Thoracic aorta (tissue), 2 donors: Measurements from ENCODE around the gene SELENOO. TPM values are rescaled to one million over a fixed set of nuclear protein-coding genes. Genes with fewer than 3 reads are reported as not detected.

ENCODE experiments used
- ATAC-seq: fragments of 150-250 bp; one replicate; pipeline ENCODE4 v1.8.0; 2017; ENCODE audit warnings: low read depth; ENCODE audit not compliant: insufficient number of reproducible peaks, low FRiP score
- DNase-seq: peaks from one replicate; pipeline ENCODE4 v3.0.0-alpha.2; 2020; ENCODE audit warnings: low spot score
- H3K27ac ChIP-seq, 2 donors: fragments of 200-600 bp; sonication (generic); 1 replicate in 1 of 2; 2 replicates in 1 of 2; pipeline ENCODE4 v1.5.1; 2016; ENCODE audit warnings: mild to moderate bottlenecking in 2 of 2, moderate library complexity in 2 of 2
- H3K27me3 ChIP-seq: fragments of 200-600 bp; sonication (generic); replicated peaks from 2 replicates; pipeline ENCODE4 v1.6.0; 2016; ENCODE audit warnings: mild to moderate bottlenecking; ENCODE audit not compliant: insufficient read depth
- H3K36me3 ChIP-seq: fragments of 200-600 bp; sonication (generic); one replicate; pipeline ENCODE4 v1.5.1; 2016
- H3K4me1 ChIP-seq, 2 donors: fragments of 200-600 bp; sonication (generic); 1 replicate in 1 of 2; 2 replicates in 1 of 2; pipeline versions ENCODE4 v1.5.1 to v1.6.0; 2016; ENCODE audit warnings: low read depth in 2 of 2, mild to moderate bottlenecking in 1 of 2; ENCODE audit not compliant: control insufficient read depth in 1 of 2
- H3K4me3 ChIP-seq: fragments of 200-600 bp; sonication (generic); 2 replicates; pipeline ENCODE4 v1.5.1; 2016; ENCODE audit warnings: mild to moderate bottlenecking
- H3K9me3 ChIP-seq: fragments of 200-600 bp; sonication (generic); 2 replicates; pipeline ENCODE4 v1.5.1; 2016
- total RNA-seq, 2 donors: library from RNA; depleted of rRNA; stranded (reverse); fragments of >200 nt; gene quantifications; one replicate each; pipeline versions ENCODE4 v1.1.0 to v1.2.3, GENCODE V29; 2016
- TF ChIP-seq, protein P1 (sequence below): fragments of 200-600 bp; sonication (generic); IDR thresholded peaks from one replicate; pipeline ENCODE4 v1.5.1; 2019; ENCODE audit warnings: antibody characterized with exemption

Gene SELENOO
- total RNA-seq, 2 donors from 2014 or later: 25.6 to 41.0 TPM

DNA sequence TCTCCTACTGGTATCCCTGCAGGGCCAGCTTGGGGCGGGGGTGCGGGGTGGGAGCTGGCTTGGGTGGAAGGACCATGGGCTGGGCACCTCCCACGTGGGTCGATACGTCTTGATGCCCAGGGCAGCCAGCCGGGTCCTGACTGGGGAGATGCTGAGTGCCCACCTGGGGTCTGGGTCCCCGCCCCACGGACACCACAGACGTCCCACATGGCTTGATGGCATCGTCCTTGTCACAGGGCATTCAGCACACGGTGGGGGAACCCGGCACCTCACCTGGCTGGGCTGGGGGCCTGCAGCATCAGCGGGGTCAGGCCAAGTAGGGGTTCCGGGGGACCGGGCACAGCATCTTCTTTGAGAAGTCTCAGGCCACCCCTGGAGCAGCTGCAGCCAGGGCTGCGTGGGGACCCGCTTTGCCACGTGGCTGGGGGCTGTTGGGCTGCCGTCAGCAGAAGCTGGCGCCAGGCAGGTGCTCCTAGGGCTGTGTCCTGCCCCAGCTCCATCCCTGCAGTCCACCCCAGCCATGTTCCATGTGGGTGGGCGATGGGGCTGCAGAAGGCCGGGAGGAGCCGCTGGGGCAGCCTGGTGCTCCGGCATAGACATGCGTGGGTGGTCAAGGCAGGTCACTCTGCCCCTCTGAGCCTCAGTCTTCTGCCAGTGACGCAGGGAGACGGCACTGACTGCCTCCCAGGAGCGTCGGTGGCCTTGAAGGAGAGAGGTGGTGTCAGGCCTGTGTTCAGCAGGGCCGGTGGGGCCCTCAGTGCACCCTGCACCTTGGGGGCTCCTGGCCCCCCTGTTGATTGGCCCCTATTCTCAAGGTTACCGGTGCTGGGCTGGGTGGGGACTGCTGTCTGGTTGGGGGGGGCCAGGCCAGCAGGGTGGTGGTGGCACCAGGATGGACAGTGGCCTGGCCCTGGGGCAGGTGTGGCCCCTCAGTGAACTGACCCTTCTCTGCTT, 8.4 kb downstream of the SELENOO start:
- Histone ChIP-seq H3K36me3 (peaks cover 23% of the 10 kb centered on the region), H3K4me1 (peaks cover 0 to 9% of the 10 kb centered on the region in 2 donors), H3K27ac (no peak overlapping the region), H3K4me3 (no peak overlapping the region), H3K27me3 (no peaks in the 10 kb centered on the region), H3K9me3 (no peaks in the 10 kb centered on the region)
- ATAC-seq: no peak
- TF ChIP-seq, protein P1, sequence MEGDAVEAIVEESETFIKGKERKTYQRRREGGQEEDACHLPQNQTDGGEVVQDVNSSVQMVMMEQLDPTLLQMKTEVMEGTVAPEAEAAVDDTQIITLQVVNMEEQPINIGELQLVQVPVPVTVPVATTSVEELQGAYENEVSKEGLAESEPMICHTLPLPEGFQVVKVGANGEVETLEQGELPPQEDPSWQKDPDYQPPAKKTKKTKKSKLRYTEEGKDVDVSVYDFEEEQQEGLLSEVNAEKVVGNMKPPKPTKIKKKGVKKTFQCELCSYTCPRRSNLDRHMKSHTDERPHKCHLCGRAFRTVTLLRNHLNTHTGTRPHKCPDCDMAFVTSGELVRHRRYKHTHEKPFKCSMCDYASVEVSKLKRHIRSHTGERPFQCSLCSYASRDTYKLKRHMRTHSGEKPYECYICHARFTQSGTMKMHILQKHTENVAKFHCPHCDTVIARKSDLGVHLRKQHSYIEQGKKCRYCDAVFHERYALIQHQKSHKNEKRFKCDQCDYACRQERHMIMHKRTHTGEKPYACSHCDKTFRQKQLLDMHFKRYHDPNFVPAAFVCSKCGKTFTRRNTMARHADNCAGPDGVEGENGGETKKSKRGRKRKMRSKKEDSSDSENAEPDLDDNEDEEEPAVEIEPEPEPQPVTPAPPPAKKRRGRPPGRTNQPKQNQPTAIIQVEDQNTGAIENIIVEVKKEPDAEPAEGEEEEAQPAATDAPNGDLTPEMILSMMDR: no peak
- DNase-seq: no peak

DNA sequence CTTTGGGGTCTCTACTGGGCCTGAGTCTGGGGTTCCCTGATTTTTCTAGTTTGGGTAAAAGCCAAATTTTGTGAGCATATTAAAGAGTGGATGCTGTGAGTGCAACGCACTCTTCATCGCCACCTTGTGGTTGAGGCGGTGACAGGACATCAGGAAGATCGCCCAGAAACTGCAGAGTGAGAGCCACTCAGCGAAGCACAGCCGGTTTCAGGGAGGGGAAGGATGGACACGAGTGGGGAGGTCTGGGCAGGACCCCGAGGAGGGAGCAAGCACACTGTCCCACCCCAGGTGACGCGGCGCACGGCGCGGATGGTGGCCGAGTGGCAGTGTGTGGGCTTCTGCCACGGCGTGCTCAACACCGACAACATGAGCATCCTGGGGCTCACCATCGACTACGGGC, 9.1 kb downstream of the SELENOO start:
- H3K27me3 ChIP-seq: no peaks in the 10 kb centered on the region
- DNase-seq: no peak
- H3K36me3 ChIP-seq: peaks cover 26% of the 10 kb centered on the region

GRCh38 chr22:50210378-50211139, 9.7 kb downstream of the SELENOO start:
- Histone ChIP-seq H3K4me1 (peaks cover 0 to 9% of the 10 kb centered on the region in 2 donors), H3K27ac (no peak overlapping the region), H3K27me3 (no peaks in the 10 kb centered on the region), H3K36me3 (peaks cover 26% of the 10 kb centered on the region), H3K4me3 (no peak overlapping the region), H3K9me3 (no peaks in the 10 kb centered on the region)
- ATAC-seq (no peak), DNase-seq (no peak)
- TF ChIP-seq, protein P1: no peak

More for the DNA sequence above, 9.1 kb downstream of the SELENOO start:
- peaks cover 0 to 9% of the 10 kb centered on the region in 2 donors for H3K4me1 ChIP-seq
- H3K27ac ChIP-seq: no peak overlapping the region
- TF ChIP-seq, protein P1: peak; percentile 84
- no peaks in the 10 kb centered on the region for H3K9me3 ChIP-seq
- no peak overlapping the region for H3K4me3 ChIP-seq
- no peak for ATAC-seq

- no peak overlapping the region for H3K4me3 ChIP-seq
- no peaks in the 10 kb centered on the region for H3K9me3 ChIP-seq
- H3K36me3 ChIP-seq: peaks cover 30% of the 10 kb centered on the region
- DNase-seq (no peak), ATAC-seq (no peak)
- H3K27me3 ChIP-seq: no peaks in the 10 kb centered on the region
- TF ChIP-seq, protein P1: no peak
- peaks cover 0 to 9% of the 10 kb centered on the region in 2 donors for H3K4me1 ChIP-seq
- no peak overlapping the region for H3K27ac ChIP-seq
Measured at GRCh38 chr22:50211147-50211546, 10.3 kb downstream of the SELENOO start.

DNA sequence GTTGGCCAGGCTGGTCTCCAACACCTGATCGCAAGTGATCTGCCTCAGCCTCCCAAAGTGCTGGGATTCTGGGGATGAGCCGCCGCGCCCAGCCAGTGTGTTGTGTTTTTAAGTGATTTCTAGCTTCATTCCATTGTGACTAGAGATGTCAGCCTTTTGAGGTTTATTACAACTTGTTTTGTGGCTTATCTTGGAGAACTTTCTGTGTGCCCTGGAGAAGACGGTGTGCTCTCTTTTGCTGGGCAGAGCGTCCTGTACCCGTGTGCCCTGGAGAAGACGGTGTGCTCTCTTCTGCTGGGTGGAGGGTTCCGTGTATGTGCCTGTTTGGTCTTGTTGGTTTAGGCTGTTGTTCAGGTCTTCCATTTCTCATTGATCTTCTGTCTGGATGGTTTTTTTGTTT, 12.5 kb downstream of the SELENOO start:
- H3K36me3 ChIP-seq: peaks cover 35% of the 10 kb centered on the region
- no peak overlapping the region for H3K4me3 ChIP-seq
- H3K27ac ChIP-seq: no peak overlapping the region
- TF ChIP-seq, protein P1: no peak
- peaks cover 0 to 9% of the 10 kb centered on the region in 2 donors for H3K4me1 ChIP-seq
- no peak for DNase-seq
- no peaks in the 10 kb centered on the region for H3K27me3 ChIP-seq
- no peak for ATAC-seq
- no peaks in the 10 kb centered on the region for H3K9me3 ChIP-seq
